ENCODE measurements around the gene CDH13. TPM values are rescaled to one million over a fixed set of nuclear protein-coding genes. Genes with fewer than 3 reads are reported as not detected.

The CDH13 gene
- total and polyA plus RNA-seq, 2 of the 8 experiments (the other 6 are each of a cell fraction or from before 2014, with no cell fraction given): 2.3 to 2.4 TPM

- TF ChIP-seq TAF7 (optimal IDR thresholded peaks at IDR 0.05; ENCODE audit: borderline replicate concordance, low read depth, low read length): no peak
- TF ChIP-seq NRF1 (IDR thresholded peaks at IDR 0.05; ENCODE audit: low read depth, low read length): no peak
- TF ChIP-seq TBP (IDR thresholded peaks at IDR 0.05; ENCODE audit: low read depth, low read length): no peak
- no peak for TF ChIP-seq POLR2A (IDR thresholded peaks at IDR 0.05; ENCODE audit: control extremely low read depth in 1 of 2, low read depth in 2 of 2, low read length in 2 of 2)
- no peak for TF ChIP-seq BACH1 (IDR thresholded peaks at IDR 0.05; ENCODE audit: low read length)
- TF ChIP-seq SAP30 (IDR thresholded peaks at IDR 0.05; ENCODE audit: insufficient read depth, insufficient replicate concordance, low read length): no peak
- TF ChIP-seq CBX5 (IDR thresholded peaks at IDR 0.05; ENCODE audit: low read depth, low read length): no peak
- no peak for TF ChIP-seq PHF8 (conservative IDR thresholded peaks at IDR 0.05; ENCODE audit: low read depth, low read length)
Measured at GRCh38 chr16:83059237-83059636, 432.5 kb downstream of the CDH13 start (continued).
